Body of pancreas (tissue), 4 donors: ENCODE results near the gene TBL1X.

Experiments used
- POLR2A ChIP-seq, 3 donors: fragments of 450-650 bp; IDR thresholded peaks; one replicate each; pipeline ENCODE4 v1.6.1; 2016; ENCODE audit warnings: antibody characterized with exemption in 3 of 3, mild to moderate bottlenecking in 2 of 3
- TF ChIP-seq, protein P1 (sequence below), 7 experiments: fragments of 450-650 bp in 4 of 7; fragments of 200-600 bp in 3 of 7; sonication (generic) in 3 of 7; IDR thresholded peaks; one replicate each; pipeline ENCODE4 v1.5.1; 2016 to 2019; ENCODE audit warnings: antibody characterized with exemption in 7 of 7

DNA sequence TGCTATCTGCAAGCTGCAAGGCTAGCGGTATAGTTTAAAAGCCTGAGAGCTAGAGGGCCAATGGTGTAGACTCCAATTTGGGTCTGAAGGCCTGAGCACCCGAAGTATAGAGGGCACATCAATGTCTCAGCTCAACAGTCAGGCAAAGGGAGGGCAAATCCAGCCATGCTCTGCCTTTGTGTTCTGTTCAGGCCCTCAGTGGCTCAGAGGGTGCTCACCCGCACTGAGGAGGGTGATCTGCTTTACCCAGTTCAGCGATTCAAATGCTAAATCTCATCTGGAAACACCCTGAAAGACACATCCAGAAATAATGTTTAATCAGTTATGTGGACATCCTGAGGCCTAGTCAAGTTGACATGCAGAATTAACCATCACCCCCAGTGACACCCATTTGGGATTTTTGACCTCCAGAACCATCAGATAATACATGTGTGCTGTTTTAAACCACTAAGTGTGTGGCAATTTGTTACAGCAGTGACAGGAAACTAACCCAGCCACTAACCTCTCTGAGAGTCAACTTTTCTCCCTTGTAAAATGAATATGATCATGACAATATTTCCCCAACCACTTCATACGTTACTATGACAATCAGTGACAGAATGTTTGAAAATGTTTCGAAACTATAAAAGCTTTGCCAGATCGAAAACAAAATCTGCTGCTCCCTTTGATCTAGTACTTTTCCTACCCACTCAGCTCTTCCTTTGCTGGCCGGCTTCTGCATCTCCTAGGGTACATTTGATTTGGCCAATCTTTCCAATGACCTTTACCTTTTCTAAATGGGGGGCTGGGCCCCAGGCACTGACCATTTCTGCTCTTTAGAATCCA lies 8.4 kb upstream of the TBL1X start:
- no peak for TF ChIP-seq POLR2A (IDR thresholded peaks at IDR 0.05)
- TF ChIP-seq, protein P1, sequence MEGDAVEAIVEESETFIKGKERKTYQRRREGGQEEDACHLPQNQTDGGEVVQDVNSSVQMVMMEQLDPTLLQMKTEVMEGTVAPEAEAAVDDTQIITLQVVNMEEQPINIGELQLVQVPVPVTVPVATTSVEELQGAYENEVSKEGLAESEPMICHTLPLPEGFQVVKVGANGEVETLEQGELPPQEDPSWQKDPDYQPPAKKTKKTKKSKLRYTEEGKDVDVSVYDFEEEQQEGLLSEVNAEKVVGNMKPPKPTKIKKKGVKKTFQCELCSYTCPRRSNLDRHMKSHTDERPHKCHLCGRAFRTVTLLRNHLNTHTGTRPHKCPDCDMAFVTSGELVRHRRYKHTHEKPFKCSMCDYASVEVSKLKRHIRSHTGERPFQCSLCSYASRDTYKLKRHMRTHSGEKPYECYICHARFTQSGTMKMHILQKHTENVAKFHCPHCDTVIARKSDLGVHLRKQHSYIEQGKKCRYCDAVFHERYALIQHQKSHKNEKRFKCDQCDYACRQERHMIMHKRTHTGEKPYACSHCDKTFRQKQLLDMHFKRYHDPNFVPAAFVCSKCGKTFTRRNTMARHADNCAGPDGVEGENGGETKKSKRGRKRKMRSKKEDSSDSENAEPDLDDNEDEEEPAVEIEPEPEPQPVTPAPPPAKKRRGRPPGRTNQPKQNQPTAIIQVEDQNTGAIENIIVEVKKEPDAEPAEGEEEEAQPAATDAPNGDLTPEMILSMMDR (IDR thresholded peaks at IDR 0.05) = no peak
